ENCODE data around the gene RTKN. TPM values are rescaled to one million over a fixed set of nuclear protein-coding genes. Genes with fewer than 3 reads are reported as not detected.
"Not testable (repeated sequence)": the region's sequence is repeated elsewhere in the genome, so short reads cannot be mapped to it uniquely, and the experiment has no call there.

RTKN gene
- total and polyA plus RNA-seq, 4 experiments from 2014 or later, result 0.14 TPM; not detected in 3

GRCh38 chr2:74448771-74449170 is 7.0 kb upstream of the RTKN start:
- CTCF ChIA-PET (ENCODE audit: partially characterized antibody), result interaction anchor here (1.0 kb wide), 1 partner anchor 140 kb away, joined by 3 read pairs; no protein-coding TSS in a partner anchor
- no peaks in the 10 kb centered on the region for H3K36me3 ChIP-seq (ENCODE audit: insufficient read depth, low read length)
- H3K4me3 Mint-ChIP-seq, result no peak overlapping the region
- H3K9me3 Mint-ChIP-seq, result no peaks in the 10 kb centered on the region
- no peak overlapping the region for H3K4me3 ChIP-seq (ENCODE audit: low read length in 2 of 2)
- no peak overlapping the region for H3K27ac Mint-ChIP-seq
- peaks cover 10 to 13% (median 12%) of the 10 kb centered on the region in 4 donors for H3K4me1 Mint-ChIP-seq
- peaks cover 3 to 7% of the 10 kb centered on the region in 2 donors for H3K27me3 Mint-ChIP-seq
- POLR2A ChIA-PET (ENCODE audit: partially characterized antibody), result no interaction called here
- no peaks in the 10 kb centered on the region for H3K36me3 Mint-ChIP-seq
- DNase-seq, result no peak
- H3K27ac ChIP-seq (ENCODE audit: low read depth, low read length), result no peak overlapping the region
- no peaks in the 10 kb centered on the region for H3K9me3 ChIP-seq (ENCODE audit: control insufficient read depth in 1 of 2, low read length in 2 of 2)
- no peaks in the 10 kb centered on the region for H3K27me3 ChIP-seq (ENCODE audit: insufficient read depth, low read length)
- peaks cover 16% of the 10 kb centered on the region for H3K4me1 ChIP-seq (ENCODE audit: insufficient read depth, low read length)
- intact Hi-C loops (cut with micrococcal nuclease), result no loop called here

- Histone ChIP-seq H3K27ac (ENCODE audit: low read depth, low read length) (no peak overlapping the region), H3K9me3 (ENCODE audit: control insufficient read depth in 1 of 2, low read length in 2 of 2) (no peaks in the 10 kb centered on the region), H3K4me3 (ENCODE audit: low read length in 2 of 2) (no peak overlapping the region), H3K4me1 (ENCODE audit: insufficient read depth, low read length) (peaks cover 6% of the 10 kb centered on the region), H3K27me3 (ENCODE audit: insufficient read depth, low read length) (no peaks in the 10 kb centered on the region), H3K36me3 (ENCODE audit: insufficient read depth, low read length) (no peaks in the 10 kb centered on the region)
- no peak overlapping the region for H3K4me3 Mint-ChIP-seq
- DNase-seq, result no peak
- H3K9me3 Mint-ChIP-seq, result no peaks in the 10 kb centered on the region
- POLR2A ChIA-PET (ENCODE audit: partially characterized antibody), result no interaction called here
- H3K27ac Mint-ChIP-seq, result no peak overlapping the region
- intact Hi-C loops (cut with micrococcal nuclease), result no loop called here
- no peaks in the 10 kb centered on the region for H3K36me3 Mint-ChIP-seq
- H3K27me3 Mint-ChIP-seq, result peaks cover 6 to 8% of the 10 kb centered on the region in 2 donors
- H3K4me1 Mint-ChIP-seq, result peaks cover 1 to 4% (median 3%) of the 10 kb centered on the region in 4 donors
- CTCF ChIA-PET (ENCODE audit: partially characterized antibody), result no interaction called here
Observed at GRCh38 chr2:74447230-74447999, 5.7 kb upstream of the RTKN start.

GRCh38 chr2:74444498-74445318 is 3.0 kb upstream of the RTKN start:
- peaks cover 3 to 9% (median 5%) of the 10 kb centered on the region in 4 donors for H3K4me1 Mint-ChIP-seq
- H3K36me3 Mint-ChIP-seq, result no peaks in the 10 kb centered on the region
- Histone ChIP-seq H3K27ac (ENCODE audit: low read depth, low read length) (no peak overlapping the region), H3K4me1 (ENCODE audit: insufficient read depth, low read length) (peaks cover 17% of the 10 kb centered on the region), H3K9me3 (ENCODE audit: control insufficient read depth in 1 of 2, low read length in 2 of 2) (no peaks in the 10 kb centered on the region), H3K27me3 (ENCODE audit: insufficient read depth, low read length) (peaks cover 20% of the 10 kb centered on the region), H3K36me3 (ENCODE audit: insufficient read depth, low read length) (no peaks in the 10 kb centered on the region), H3K4me3 (ENCODE audit: low read length in 2 of 2) (no peak overlapping the region)
- no peak overlapping the region for H3K4me3 Mint-ChIP-seq
- H3K9me3 Mint-ChIP-seq, result no peaks in the 10 kb centered on the region
- ChIA-PET CTCF (ENCODE audit: partially characterized antibody) (interaction anchor here (1.2 to 1.5 kb wide), 2 partner anchors 20 to 38 kb away, joined by 3 read pairs; partner anchors contain the start of genes CCDC142 and TTC31), POLR2A (ENCODE audit: partially characterized antibody) (interaction anchor here (0.7 kb wide), 1 partner anchor 286 kb away, joined by 3 read pairs; no protein-coding TSS in a partner anchor)
- H3K27ac Mint-ChIP-seq, result no peak overlapping the region
- intact Hi-C loops (cut with micrococcal nuclease), result no loop called here
- peaks cover 12 to 15% of the 10 kb centered on the region in 2 donors for H3K27me3 Mint-ChIP-seq
- no peak for DNase-seq

- peaks cover 3 to 11% (median 8%) of the 10 kb centered on the region in 4 donors for H3K4me1 Mint-ChIP-seq
- intact Hi-C loops (cut with micrococcal nuclease); CTCF ChIA-PET (ENCODE audit: partially characterized antibody); H3K9me3 Mint-ChIP-seq; H3K27ac ChIP-seq (ENCODE audit: low read depth, low read length); H3K4me3 ChIP-seq (ENCODE audit: low read length in 2 of 2); POLR2A ChIA-PET (ENCODE audit: partially characterized antibody); DNase-seq; H3K36me3 Mint-ChIP-seq; H3K36me3 ChIP-seq (ENCODE audit: insufficient read depth, low read length); H3K9me3 ChIP-seq (ENCODE audit: control insufficient read depth in 1 of 2, low read length in 2 of 2): not testable (repeated sequence)
- Histone ChIP-seq H3K4me1 (ENCODE audit: insufficient read depth, low read length) (peaks cover 17% of the 10 kb centered on the region), H3K27me3 (ENCODE audit: insufficient read depth, low read length) (peaks cover 20% of the 10 kb centered on the region)
- H3K4me3 Mint-ChIP-seq, result peak overlapping the region in 7 of 8 donors; percentile 61 to 83 (median 73)
- H3K27ac Mint-ChIP-seq, result peak overlapping the region in 1 of 7 donors; percentile 89
- peaks cover 17 to 28% of the 10 kb centered on the region in 2 donors for H3K27me3 Mint-ChIP-seq
Observed at GRCh38 chr2:74442483-74443297, 953 bp upstream of the RTKN start.

- intact Hi-C loops (cut with micrococcal nuclease), result no loop called here
- POLR2A ChIA-PET (ENCODE audit: partially characterized antibody), result interaction anchor here (1.0 to 2.0 kb wide), 3 partner anchors 13 to 31 kb away, joined by 3 to 5 read pairs (median 4); partner anchors contain the start of genes MRPL53 and WBP1
- peaks cover 20% of the 10 kb centered on the region for H3K27me3 ChIP-seq (ENCODE audit: insufficient read depth, low read length)
- peaks cover 17% of the 10 kb centered on the region for H3K4me1 ChIP-seq (ENCODE audit: insufficient read depth, low read length)
- Mint-ChIP-seq H3K36me3 (no peaks in the 10 kb centered on the region), H3K4me1 (peaks cover 3 to 11% (median 8%) of the 10 kb centered on the region in 4 donors), H3K27me3 (peaks cover 17 to 28% of the 10 kb centered on the region in 2 donors), H3K4me3 (peak overlapping the region in 6 of 8 donors; percentile 13 to 61 (median 52)), H3K27ac (no peak overlapping the region), H3K9me3 (no peaks in the 10 kb centered on the region)
- no peak overlapping the region for H3K27ac ChIP-seq (ENCODE audit: low read depth, low read length)
- CTCF ChIA-PET (ENCODE audit: partially characterized antibody), result no interaction called here
- H3K9me3 ChIP-seq (ENCODE audit: control insufficient read depth in 1 of 2, low read length in 2 of 2), result no peaks in the 10 kb centered on the region
- DNase-seq, result no peak
- H3K36me3 ChIP-seq (ENCODE audit: insufficient read depth, low read length), result no peaks in the 10 kb centered on the region
- peak overlapping the region in 1 of 2 donors; percentile 8 for H3K4me3 ChIP-seq (ENCODE audit: low read length in 2 of 2)
Observed at GRCh38 chr2:74441170-74441689, 507 bp downstream of the RTKN start.

- Mint-ChIP-seq H3K9me3 (no peaks in the 10 kb centered on the region), H3K4me1 (peaks cover 3 to 11% (median 8%) of the 10 kb centered on the region in 4 donors), H3K36me3 (no peaks in the 10 kb centered on the region), H3K27me3 (peaks cover 17 to 28% of the 10 kb centered on the region in 2 donors), H3K4me3 (peak overlapping the region in 7 of 8 donors; percentile 43 to 65 (median 57)), H3K27ac (peak overlapping the region in 1 of 7 donors; percentile 51)
- no peaks in the 10 kb centered on the region for H3K36me3 ChIP-seq (ENCODE audit: insufficient read depth, low read length)
- peaks cover 17% of the 10 kb centered on the region for H3K4me1 ChIP-seq (ENCODE audit: insufficient read depth, low read length)
- no peak overlapping the region for H3K27ac ChIP-seq (ENCODE audit: low read depth, low read length)
- intact Hi-C loops (cut with micrococcal nuclease), result no loop called here
- POLR2A ChIA-PET (ENCODE audit: partially characterized antibody), result interaction anchor here (0.9 to 2.0 kb wide), 4 partner anchors 14 to 32 kb away, joined by 3 to 5 read pairs (median 4); partner anchors contain the start of genes MRPL53 and WBP1
- DNase-seq, result no peak
- H3K9me3 ChIP-seq (ENCODE audit: control insufficient read depth in 1 of 2, low read length in 2 of 2), result no peaks in the 10 kb centered on the region
- peaks cover 20% of the 10 kb centered on the region for H3K27me3 ChIP-seq (ENCODE audit: insufficient read depth, low read length)
- H3K4me3 ChIP-seq (ENCODE audit: low read length in 2 of 2), result no peak overlapping the region
- CTCF ChIA-PET (ENCODE audit: partially characterized antibody), result interaction anchor here (1.1 kb wide), 1 partner anchor 9 kb away, joined by 3 read pairs; no protein-coding TSS in a partner anchor
Observed at GRCh38 chr2:74440378-74441169, 1.2 kb downstream of the RTKN start.

Data from CD4-positive, alpha-beta memory T cell (primary cell).